ENCODE measurements around the gene ZNF83. TPM values are rescaled to one million over a fixed set of nuclear protein-coding genes. Genes with fewer than 3 reads are reported as not detected.
"Not testable (repeated sequence)": the region's sequence is repeated elsewhere in the genome, so short reads cannot be mapped to it uniquely, and the experiment has no call there.

The ZNF83 gene
- total RNA-seq: 10 to 100 TPM; 27.4 to 31.1 TPM

DNA sequence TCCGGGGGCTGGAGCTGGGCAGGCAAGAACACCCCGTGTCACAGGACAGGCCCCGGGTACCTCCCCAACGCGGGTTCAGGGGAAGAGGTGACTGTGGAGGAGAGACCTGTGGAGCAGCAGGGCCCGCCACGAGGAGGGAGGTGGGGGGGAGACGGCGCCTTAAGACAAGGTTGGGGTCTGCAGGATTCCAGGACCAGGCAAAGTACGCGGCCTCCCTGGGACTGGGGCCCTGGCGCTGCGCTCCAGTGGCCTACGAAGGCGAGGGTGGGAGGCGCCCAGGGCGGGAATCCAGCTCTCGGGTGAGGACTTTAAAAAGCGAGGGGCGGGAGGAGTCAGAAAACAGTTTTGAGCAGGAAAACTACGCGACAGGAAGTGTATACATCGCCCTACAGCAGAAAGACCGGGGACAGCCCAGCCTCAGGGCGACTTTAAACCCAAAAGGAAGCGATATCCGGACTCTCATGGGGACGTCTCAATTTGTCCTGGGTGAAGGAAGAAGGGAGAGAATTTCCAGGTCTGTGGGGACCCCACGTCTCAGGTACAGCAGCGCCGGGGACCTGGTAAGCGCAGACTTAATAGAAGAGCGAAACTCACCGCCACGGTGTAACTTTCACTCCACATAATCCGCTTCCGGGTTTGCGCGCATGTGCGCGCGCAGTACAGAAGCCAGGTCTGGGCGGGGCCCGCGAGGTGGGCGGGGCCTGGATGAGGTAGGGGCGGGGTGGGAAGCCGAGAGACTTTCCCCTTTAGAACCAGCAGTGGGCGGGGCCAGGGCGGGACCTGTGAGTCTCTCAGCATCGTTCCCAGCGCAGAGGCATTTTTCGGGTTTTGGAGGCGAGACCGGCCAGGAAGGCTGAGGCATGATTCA lies at the start of gene ZNF83:
ZNF83 (minus strand) TSS at position 638 of the 868 bp plus-strand sequence.
- ChIA-PET POLR2A (interaction anchor here (0.6 to 0.9 kb wide), 3 partner anchors 12 to 265 kb away, joined by 3 read pairs; no protein-coding TSS in a partner anchor), CTCF (no interaction called here)
- H3K9me3 Mint-ChIP-seq: peaks cover 5% of the 10 kb centered on the region
- intact Hi-C loops (cut with micrococcal nuclease): no loop called here
- ATAC-seq: peak; percentile 97
- TF ChIP-seq, protein P1, sequence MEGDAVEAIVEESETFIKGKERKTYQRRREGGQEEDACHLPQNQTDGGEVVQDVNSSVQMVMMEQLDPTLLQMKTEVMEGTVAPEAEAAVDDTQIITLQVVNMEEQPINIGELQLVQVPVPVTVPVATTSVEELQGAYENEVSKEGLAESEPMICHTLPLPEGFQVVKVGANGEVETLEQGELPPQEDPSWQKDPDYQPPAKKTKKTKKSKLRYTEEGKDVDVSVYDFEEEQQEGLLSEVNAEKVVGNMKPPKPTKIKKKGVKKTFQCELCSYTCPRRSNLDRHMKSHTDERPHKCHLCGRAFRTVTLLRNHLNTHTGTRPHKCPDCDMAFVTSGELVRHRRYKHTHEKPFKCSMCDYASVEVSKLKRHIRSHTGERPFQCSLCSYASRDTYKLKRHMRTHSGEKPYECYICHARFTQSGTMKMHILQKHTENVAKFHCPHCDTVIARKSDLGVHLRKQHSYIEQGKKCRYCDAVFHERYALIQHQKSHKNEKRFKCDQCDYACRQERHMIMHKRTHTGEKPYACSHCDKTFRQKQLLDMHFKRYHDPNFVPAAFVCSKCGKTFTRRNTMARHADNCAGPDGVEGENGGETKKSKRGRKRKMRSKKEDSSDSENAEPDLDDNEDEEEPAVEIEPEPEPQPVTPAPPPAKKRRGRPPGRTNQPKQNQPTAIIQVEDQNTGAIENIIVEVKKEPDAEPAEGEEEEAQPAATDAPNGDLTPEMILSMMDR (IDR thresholded peaks at IDR 0.05): no peak
- H3K27ac Mint-ChIP-seq: peak within 1 kb of the TSS; percentile 98
- H3K4me1 Mint-ChIP-seq (ENCODE audit: low read depth): peaks cover 12% of the 10 kb centered on the region
- peak within 1 kb of the TSS; percentile 98 for H3K4me3 Mint-ChIP-seq
- DNase-seq: peak; percentile 98
- peaks cover 14% of the 10 kb centered on the region for H3K36me3 Mint-ChIP-seq (ENCODE audit: low read depth)
- no peaks in the 10 kb centered on the region for H3K27me3 Mint-ChIP-seq

DNA sequence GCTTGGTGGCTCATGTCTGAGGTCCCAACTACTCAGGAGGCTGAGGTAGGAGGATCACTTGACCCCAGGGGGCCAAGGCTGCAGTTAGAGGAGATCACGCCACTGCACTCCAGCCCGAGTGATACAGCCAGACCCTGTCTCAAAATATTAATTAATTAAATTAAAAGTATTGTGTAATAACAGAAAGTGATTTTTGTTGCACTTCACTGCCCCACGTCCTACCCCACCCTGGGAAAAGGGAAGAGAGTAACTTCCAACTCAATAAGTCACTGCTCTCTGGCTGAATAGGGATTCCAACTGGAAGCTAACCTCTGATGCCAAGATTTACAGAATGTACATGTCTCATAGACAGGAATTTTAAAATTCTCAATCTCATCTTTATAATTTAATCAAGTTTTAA lies 49.5 kb upstream of the ZNF83 start:
- peaks cover 36% of the 10 kb centered on the region for H3K36me3 Mint-ChIP-seq (ENCODE audit: low read depth)
- peaks cover 36% of the 10 kb centered on the region for H3K4me1 Mint-ChIP-seq (ENCODE audit: low read depth)
- no peaks in the 10 kb centered on the region for H3K27me3 Mint-ChIP-seq
- intact Hi-C loops (cut with micrococcal nuclease): no loop called here
- TF ChIP-seq, protein P1 (IDR thresholded peaks at IDR 0.05): no peak
- H3K4me3 Mint-ChIP-seq: no peak overlapping the region
- ChIA-PET CTCF (no interaction called here), POLR2A (no interaction called here)
- ATAC-seq: no peak
- H3K27ac Mint-ChIP-seq: no peak overlapping the region
- H3K9me3 Mint-ChIP-seq: no peaks in the 10 kb centered on the region
- DNase-seq: no peak

DNA sequence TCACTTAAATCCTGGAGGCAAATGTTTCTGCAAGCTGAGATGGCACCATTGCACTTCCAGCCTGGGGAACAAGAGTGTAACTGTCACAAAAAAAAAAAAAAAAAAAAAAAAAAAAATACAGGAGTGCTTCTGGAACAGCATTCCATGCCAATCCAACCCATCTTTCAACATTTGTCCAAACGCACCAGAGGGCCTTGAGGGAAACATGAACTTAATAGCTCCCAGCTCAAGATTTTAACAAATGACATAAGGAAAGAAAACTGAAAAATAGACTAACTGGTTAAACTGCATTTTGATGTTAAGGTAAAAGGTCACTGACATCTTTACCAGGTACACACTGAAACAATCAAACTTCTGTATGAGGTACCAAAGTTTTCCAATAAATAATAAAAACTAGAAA lies 47.7 kb upstream of the ZNF83 start:
- H3K9me3 Mint-ChIP-seq: no peaks in the 10 kb centered on the region
- H3K27ac Mint-ChIP-seq: no peak overlapping the region
- ChIA-PET CTCF (interaction anchor here (1.4 kb wide), 1 partner anchor 13 kb away, joined by 3 read pairs; no protein-coding TSS in a partner anchor), POLR2A (no interaction called here)
- TF ChIP-seq, protein P1 (IDR thresholded peaks at IDR 0.05): no peak
- H3K36me3 Mint-ChIP-seq (ENCODE audit: low read depth): peaks cover 39% of the 10 kb centered on the region
- no peak overlapping the region for H3K4me3 Mint-ChIP-seq
- peaks cover 33% of the 10 kb centered on the region for H3K4me1 Mint-ChIP-seq (ENCODE audit: low read depth)
- intact Hi-C loops (cut with micrococcal nuclease): no loop called here
- ATAC-seq (no peak), DNase-seq (no peak)
- no peaks in the 10 kb centered on the region for H3K27me3 Mint-ChIP-seq

DNA sequence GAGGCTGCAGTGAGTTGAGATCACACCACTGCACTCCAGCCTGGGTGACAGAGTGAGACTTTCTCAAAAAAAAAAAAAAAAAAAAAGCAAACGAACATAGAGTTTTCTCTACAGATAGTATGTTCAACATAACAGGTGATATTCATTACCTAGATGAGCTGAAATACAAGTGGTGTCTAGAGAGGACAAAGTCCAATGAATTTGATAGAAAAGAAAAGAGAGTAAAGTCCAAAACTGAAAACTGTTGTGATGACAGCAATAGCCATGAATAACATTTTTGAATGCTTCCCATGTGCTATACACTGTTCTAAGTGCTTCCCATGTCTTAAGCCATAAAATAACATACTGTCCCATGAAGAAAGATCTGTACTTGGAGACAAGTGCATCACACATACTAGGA lies 43.1 kb upstream of the ZNF83 start:
- DNase-seq; H3K9me3 Mint-ChIP-seq; POLR2A ChIA-PET; H3K27ac Mint-ChIP-seq; H3K27me3 Mint-ChIP-seq; H3K4me3 Mint-ChIP-seq; CTCF ChIA-PET; ATAC-seq; intact Hi-C loops (cut with micrococcal nuclease): not testable (repeated sequence)
- Mint-ChIP-seq H3K36me3 (ENCODE audit: low read depth) (peaks cover 45% of the 10 kb centered on the region), H3K4me1 (ENCODE audit: low read depth) (peaks cover 16% of the 10 kb centered on the region)

DNA sequence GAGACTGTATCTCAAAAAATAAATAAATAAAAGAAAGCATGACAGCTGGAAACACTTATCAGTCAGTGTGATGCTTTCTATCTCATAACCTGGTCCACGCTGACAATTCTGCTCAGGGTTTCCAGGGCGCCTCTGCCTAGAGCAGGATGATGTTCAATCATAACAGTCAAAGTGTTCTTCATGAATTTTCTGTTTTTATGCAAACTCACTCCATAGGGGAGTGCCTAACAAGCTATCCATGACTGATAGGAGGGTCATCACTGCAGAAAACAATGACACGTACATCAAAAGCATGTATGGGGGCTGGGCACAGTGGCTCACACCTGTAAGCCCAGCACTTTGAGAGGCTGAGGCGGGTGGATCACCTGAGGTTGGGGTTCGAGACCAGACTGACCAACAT lies 41.4 kb upstream of the ZNF83 start:
- CTCF ChIA-PET: no interaction called here
- peaks cover 50% of the 10 kb centered on the region for H3K36me3 Mint-ChIP-seq (ENCODE audit: low read depth)
- POLR2A ChIA-PET: no interaction called here
- no peaks in the 10 kb centered on the region for H3K27me3 Mint-ChIP-seq
- ATAC-seq: no peak
- H3K27ac Mint-ChIP-seq: no peak overlapping the region
- TF ChIP-seq, protein P1 (IDR thresholded peaks at IDR 0.05): no peak
- H3K4me3 Mint-ChIP-seq: no peak overlapping the region
- peaks cover 21% of the 10 kb centered on the region for H3K4me1 Mint-ChIP-seq (ENCODE audit: low read depth)
- no peak for DNase-seq
- H3K9me3 Mint-ChIP-seq: peaks cover 6% of the 10 kb centered on the region
- intact Hi-C loops (cut with micrococcal nuclease): no loop called here

DNA sequence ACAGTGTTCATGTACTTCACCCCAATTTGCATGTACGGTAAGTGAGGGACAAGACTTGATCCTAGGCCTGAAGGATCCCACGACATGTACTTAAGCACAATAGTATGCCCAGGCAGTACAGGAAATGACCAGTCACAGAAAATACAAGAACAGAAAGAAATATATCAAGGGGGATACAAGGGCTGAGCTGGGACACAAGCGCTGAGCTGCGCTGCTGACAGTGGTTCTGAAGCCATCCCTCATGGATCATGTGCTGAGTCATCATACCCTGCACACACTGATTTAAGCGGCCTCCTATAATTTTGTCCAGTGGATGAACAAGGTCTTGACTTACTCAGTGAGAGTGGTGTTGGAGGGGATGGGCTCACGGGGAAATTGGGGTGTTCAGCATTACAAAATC lies 37.1 kb upstream of the ZNF83 start:
- H3K9me3 Mint-ChIP-seq; H3K27ac Mint-ChIP-seq; CTCF ChIA-PET; H3K27me3 Mint-ChIP-seq; ATAC-seq; DNase-seq; intact Hi-C loops (cut with micrococcal nuclease); POLR2A ChIA-PET; H3K4me3 Mint-ChIP-seq: not testable (repeated sequence)
- Mint-ChIP-seq H3K4me1 (ENCODE audit: low read depth) (peaks cover 20% of the 10 kb centered on the region), H3K36me3 (ENCODE audit: low read depth) (peaks cover 56% of the 10 kb centered on the region)
